Measurements from ENCODE around the gene ZNF654.

GRCh38 chr3:88147261-88147660, 88.2 kb downstream of the ZNF654 start:
- no peak for TF ChIP-seq EZH2 (IDR thresholded peaks at IDR 0.05; ENCODE audit: low read length)
- no peak for TF ChIP-seq CTCF (optimal IDR thresholded peaks at IDR 0.05 in 1 of 3, IDR thresholded peaks at IDR 0.05 in 1 of 3, conservative IDR thresholded peaks at IDR 0.05 in 1 of 3; ENCODE audit: extremely low read depth in 1 of 3, insufficient read depth in 2 of 3, low read length in 3 of 3)

Measured in keratinocyte (primary cell).